Iris pigment epithelial cell (primary cell): ENCODE data around the gene GSN.
A peak's percentile ranks its signal among the peaks of the same experiment; 100 is the strongest.

Experiments
- DNase-seq: peaks from one replicate; pipeline ENCODE4 v3.0.0-alpha.2; 2011; ENCODE audit warnings: low read depth

GSN gene

DNA sequence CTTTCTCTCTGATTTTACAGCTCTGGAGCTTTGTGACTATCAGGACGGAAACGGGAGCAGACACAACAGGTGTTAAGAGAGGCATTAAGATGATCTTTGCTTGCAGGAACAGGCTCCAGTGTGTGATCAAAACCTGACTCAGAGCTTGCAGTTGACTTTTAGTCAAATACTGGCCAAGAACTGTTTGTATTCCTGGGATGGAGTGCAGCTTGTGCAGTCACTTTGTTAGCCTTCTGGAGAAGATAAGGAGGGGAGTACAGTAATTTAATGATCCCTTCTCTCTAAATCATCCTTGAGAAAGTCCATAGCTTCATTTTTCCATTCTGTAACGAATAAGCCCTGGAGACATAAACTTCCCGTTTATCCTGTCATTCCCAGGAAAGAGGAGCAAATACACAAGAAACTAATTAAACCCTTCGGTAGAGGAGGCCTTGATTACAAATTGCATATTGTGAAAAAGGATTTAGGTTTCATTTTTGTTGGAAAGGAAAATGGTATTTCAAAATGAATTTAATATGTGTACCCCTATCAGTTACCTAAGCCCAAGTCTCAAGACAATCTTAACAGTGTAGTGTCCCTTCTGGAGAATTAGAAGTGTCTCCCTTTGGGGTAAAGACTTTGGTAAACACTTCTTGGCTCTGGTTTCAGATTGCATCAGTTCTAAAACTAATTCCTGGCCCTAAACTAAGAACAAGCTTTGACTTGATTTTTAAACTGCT is 105.2 kb downstream of the GSN start:
- DNase-seq: peak; percentile 73

DNA sequence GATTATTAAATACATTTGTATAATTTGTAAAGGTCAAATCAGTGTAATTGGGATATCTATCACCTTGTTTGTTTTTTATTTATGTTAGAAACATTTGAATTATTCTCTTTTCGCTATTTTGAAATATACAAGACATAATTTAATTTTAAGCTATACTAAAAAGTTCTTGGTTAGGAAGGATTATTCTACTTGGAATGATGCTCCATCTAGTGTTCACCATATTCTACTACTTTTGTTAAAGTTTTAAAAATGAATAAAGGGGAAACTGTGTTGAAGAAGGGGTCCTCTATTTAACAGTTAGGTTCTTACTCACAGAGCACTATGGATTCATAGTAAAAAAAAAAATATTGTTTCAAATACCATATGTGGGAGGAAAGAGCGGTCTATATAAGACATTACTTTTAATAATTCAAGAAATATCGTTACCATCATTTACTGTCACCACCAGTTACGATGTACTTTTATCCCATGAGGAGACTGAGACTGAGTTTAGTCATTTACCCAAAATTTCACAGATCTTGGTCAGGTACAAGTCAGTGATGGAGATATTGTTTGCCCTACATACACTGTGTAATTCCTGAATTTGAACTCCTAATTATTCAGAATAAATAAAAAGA is 108.4 kb downstream of the GSN start:
- DNase-seq: no peak

DNA sequence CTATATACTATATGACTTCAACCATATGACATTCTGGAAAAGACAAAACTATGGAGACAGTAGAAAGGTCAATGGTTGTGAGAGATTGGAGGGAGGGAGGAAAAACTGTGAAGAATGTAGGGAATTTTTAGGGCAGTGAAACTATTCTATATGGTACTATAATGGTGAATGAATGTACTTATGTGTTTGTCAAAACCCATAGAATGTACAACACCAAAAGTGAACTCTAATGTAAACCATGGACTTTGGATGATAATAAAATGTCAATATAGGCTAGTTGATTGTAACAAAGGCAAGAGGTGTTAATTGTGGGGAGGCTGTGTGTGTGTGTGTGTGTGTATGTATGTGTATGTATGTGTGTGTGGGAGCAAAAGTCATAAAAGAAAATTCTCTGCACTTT is 112.9 kb downstream of the GSN start:
- no peak for DNase-seq
